Neural progenitor cell (in vitro differentiated cells): ENCODE results near the gene CCM2. TPM values are rescaled to one million over a fixed set of nuclear protein-coding genes. Genes with fewer than 3 reads are reported as not detected.

Experiments
- DNase-seq: peaks from one replicate; pipeline ENCODE4 v3.0.0-alpha.2; 2016; ENCODE audit warnings: low spot score
- H2AFZ ChIP-seq: fragments of 200-600 bp; sonication (generic); replicated peaks from 2 replicates; pipeline ENCODE4 v1.6.1; 2016; ENCODE audit warnings: antibody characterized with exemption
- H3F3A ChIP-seq: fragments of 200-600 bp; sonication (generic); 2 replicates; pipeline ENCODE4 v1.6.1; 2016; ENCODE audit warnings: antibody characterized with exemption, low read depth
- H3K27ac ChIP-seq: fragments of 200-600 bp; sonication (generic); 2 replicates; pipeline ENCODE4 v1.5.1; 2016; ENCODE audit warnings: mild to moderate bottlenecking
- H3K27me3 ChIP-seq: fragments of 200-600 bp; sonication (generic); 2 replicates; pipeline ENCODE4 v1.6.1; 2016; ENCODE audit warnings: mild to moderate bottlenecking, moderate library complexity
- H3K36me3 ChIP-seq: fragments of 200-600 bp; sonication (generic); 2 replicates; pipeline ENCODE4 v1.5.1; 2016
- H3K4me1 ChIP-seq: fragments of 200-600 bp; sonication (generic); 2 replicates; pipeline ENCODE4 v1.6.1; 2016; ENCODE audit warnings: mixed run types
- H3K4me2 ChIP-seq: fragments of 200-600 bp; sonication (generic); 2 replicates; pipeline ENCODE4 v1.6.1; 2016
- H3K4me3 ChIP-seq: fragments of 200-600 bp; sonication (generic); 2 replicates; pipeline ENCODE4 v1.5.1; 2016
- H3K79me2 ChIP-seq: fragments of 200-600 bp; sonication (generic); 2 replicates; pipeline ENCODE4 v1.6.1; 2016; ENCODE audit warnings: low read depth
- H3K9ac ChIP-seq: fragments of 200-600 bp; sonication (generic); 2 replicates; pipeline ENCODE4 v1.6.1; 2016
- H3K9me3 ChIP-seq: fragments of 200-600 bp; sonication (generic); 2 replicates; pipeline ENCODE4 v1.5.1; 2016; ENCODE audit warnings: low read depth
- H4K20me1 ChIP-seq: fragments of 200-600 bp; sonication (generic); 2 replicates; pipeline ENCODE4 v1.6.1; 2016; ENCODE audit warnings: low read depth
- H3K27ac Mint-ChIP-seq: 3 replicates; pipeline ENCODE4 v1.8.0; 2021; ENCODE audit warnings: mixed read lengths
- H3K27me3 Mint-ChIP-seq: 2 replicates; pipeline ENCODE4 v1.8.0; 2022; ENCODE audit warnings: low read depth, mild to moderate bottlenecking, inconsistent platforms, moderate library complexity, mixed read lengths; ENCODE audit not compliant: insufficient read depth
- H3K36me3 Mint-ChIP-seq: 3 replicates; pipeline ENCODE4 v1.8.0; 2021; ENCODE audit warnings: mixed read lengths
- H3K4me1 Mint-ChIP-seq: 3 replicates; pipeline ENCODE4 v1.8.0; 2021; ENCODE audit warnings: mixed read lengths
- H3K4me3 Mint-ChIP-seq: 3 replicates; pipeline ENCODE4 v1.8.0; 2021; ENCODE audit warnings: mild to moderate bottlenecking, moderate library complexity, mixed read lengths
- H3K9me3 Mint-ChIP-seq: 3 replicates; pipeline ENCODE4 v1.8.0; 2020; ENCODE audit warnings: mixed read lengths
- EZH2 ChIP-seq: fragments of 200-600 bp; sonication (generic); IDR thresholded peaks from 2 replicates; pipeline ENCODE4 v1.6.1; 2017; ENCODE audit warnings: antibody characterized with exemption, mild to moderate bottlenecking, moderate library complexity
- EZH2phosphoT487 ChIP-seq: fragments of 200-600 bp; sonication (generic); IDR thresholded peaks from 2 replicates; pipeline ENCODE4 v1.6.1; 2017; ENCODE audit warnings: antibody characterized with exemption
- total RNA-seq: library from RNA; depleted of rRNA; stranded (reverse); fragments of >200 nt; gene quantifications from 2 replicates; pipeline ENCODE4 v1.2.3, GENCODE V29; 2015; ENCODE audit warnings: low replicate concordance
- TF ChIP-seq, protein P1 (sequence below): fragments of 200-600 bp; sonication (generic); IDR thresholded peaks from 2 replicates; pipeline ENCODE4 v1.5.1; 2017; ENCODE audit warnings: antibody characterized with exemption, mild to moderate bottlenecking

Gene CCM2
- total RNA-seq, 1 donor from 2014 or later, result 21.8 TPM

GRCh38 chr7:45099891-45100760 lies 100.1 kb downstream of the CCM2 start:
- Mint-ChIP-seq H3K9me3 (no peaks in the 10 kb centered on the region), H3K4me1 (no peaks in the 10 kb centered on the region)

DNA sequence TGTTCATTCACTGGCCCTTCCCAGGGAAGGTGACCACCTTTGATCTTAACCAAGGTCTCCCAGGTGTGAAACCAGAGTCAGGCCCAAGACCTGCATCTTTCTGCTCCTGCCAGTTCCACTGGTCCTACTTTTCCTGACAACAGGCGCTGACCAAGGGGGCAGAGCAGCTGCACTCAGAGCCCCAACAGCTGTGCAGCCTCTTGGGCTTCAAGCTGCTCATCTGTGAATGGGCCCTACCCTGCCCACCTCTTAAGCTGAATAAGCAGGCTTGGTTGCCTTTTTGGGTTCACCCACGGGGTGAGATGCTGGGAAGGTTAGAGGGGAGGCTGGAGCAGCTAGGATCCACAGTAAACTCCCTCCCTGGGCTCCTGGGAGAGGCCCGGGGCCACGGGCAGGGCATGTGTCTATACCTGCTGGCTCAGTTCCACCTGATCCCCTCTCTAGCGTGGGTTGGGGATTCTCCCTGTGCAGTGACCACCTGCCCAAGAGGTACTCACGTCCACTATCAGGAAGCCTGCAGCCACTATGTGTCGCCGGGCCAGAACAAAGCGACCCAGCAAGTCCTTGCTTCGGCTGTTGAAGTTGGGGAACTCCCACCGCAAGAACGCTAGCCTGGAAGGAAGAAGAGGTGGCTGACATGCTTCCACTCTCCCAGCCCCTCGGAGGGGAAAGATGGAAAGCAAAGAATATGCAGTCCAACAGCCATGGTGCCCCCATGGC lies 100.9 kb downstream of the CCM2 start:
- H3K27me3 Mint-ChIP-seq, result peaks cover 4% of the 10 kb centered on the region
- H3K4me3 Mint-ChIP-seq, result no peak overlapping the region
- no peak overlapping the region for H3K27ac Mint-ChIP-seq
- TF ChIP-seq EZH2 (no peak), EZH2phosphoT487 (no peak)
- TF ChIP-seq, protein P1, sequence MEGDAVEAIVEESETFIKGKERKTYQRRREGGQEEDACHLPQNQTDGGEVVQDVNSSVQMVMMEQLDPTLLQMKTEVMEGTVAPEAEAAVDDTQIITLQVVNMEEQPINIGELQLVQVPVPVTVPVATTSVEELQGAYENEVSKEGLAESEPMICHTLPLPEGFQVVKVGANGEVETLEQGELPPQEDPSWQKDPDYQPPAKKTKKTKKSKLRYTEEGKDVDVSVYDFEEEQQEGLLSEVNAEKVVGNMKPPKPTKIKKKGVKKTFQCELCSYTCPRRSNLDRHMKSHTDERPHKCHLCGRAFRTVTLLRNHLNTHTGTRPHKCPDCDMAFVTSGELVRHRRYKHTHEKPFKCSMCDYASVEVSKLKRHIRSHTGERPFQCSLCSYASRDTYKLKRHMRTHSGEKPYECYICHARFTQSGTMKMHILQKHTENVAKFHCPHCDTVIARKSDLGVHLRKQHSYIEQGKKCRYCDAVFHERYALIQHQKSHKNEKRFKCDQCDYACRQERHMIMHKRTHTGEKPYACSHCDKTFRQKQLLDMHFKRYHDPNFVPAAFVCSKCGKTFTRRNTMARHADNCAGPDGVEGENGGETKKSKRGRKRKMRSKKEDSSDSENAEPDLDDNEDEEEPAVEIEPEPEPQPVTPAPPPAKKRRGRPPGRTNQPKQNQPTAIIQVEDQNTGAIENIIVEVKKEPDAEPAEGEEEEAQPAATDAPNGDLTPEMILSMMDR, result no peak
- H3K4me2 ChIP-seq, result no peak overlapping the region
- H3K9me3 ChIP-seq, result no peaks in the 10 kb centered on the region
- no peak overlapping the region for H3K27ac ChIP-seq
- H3K9ac ChIP-seq, result no peak overlapping the region
- no peak overlapping the region for H2AFZ ChIP-seq
- no peaks in the 10 kb centered on the region for H3K27me3 ChIP-seq
- H3K4me1 ChIP-seq, result no peaks in the 10 kb centered on the region
- peaks cover 8% of the 10 kb centered on the region for H3K36me3 Mint-ChIP-seq
- H3K4me3 ChIP-seq, result no peak overlapping the region
- H4K20me1 ChIP-seq, result peaks cover 3% of the 10 kb centered on the region
- DNase-seq, result no peak
- H3K9me3 Mint-ChIP-seq, result no peaks in the 10 kb centered on the region
- H3K36me3 ChIP-seq, result no peaks in the 10 kb centered on the region
- H3K4me1 Mint-ChIP-seq, result no peaks in the 10 kb centered on the region
- peaks cover 3% of the 10 kb centered on the region for H3F3A ChIP-seq
- no peaks in the 10 kb centered on the region for H3K79me2 ChIP-seq

More at GRCh38 chr7:45099891-45100760, 100.1 kb downstream of the CCM2 start:
- H3K27me3 Mint-ChIP-seq, result peaks cover 4% of the 10 kb centered on the region
- H3K27ac ChIP-seq, result no peak overlapping the region
- H2AFZ ChIP-seq, result no peak overlapping the region
- H4K20me1 ChIP-seq, result no peaks in the 10 kb centered on the region
- H3K27me3 ChIP-seq, result no peaks in the 10 kb centered on the region
- H3K4me3 ChIP-seq, result no peak overlapping the region
- peaks cover 8% of the 10 kb centered on the region for H3K36me3 Mint-ChIP-seq
- no peak overlapping the region for H3K9ac ChIP-seq
- H3F3A ChIP-seq, result peaks cover 3% of the 10 kb centered on the region
- no peak overlapping the region for H3K4me2 ChIP-seq
- no peak for DNase-seq
- H3K36me3 ChIP-seq, result no peaks in the 10 kb centered on the region
- no peaks in the 10 kb centered on the region for H3K4me1 ChIP-seq
- TF ChIP-seq EZH2 (no peak), EZH2phosphoT487 (no peak)
- TF ChIP-seq, protein P1, result no peak
- H3K4me3 Mint-ChIP-seq, result no peak overlapping the region
- H3K27ac Mint-ChIP-seq, result no peak overlapping the region
- H3K9me3 ChIP-seq, result no peaks in the 10 kb centered on the region
- H3K79me2 ChIP-seq, result no peaks in the 10 kb centered on the region

- Mint-ChIP-seq H3K4me3 (no peak overlapping the region), H3K36me3 (peaks cover 8% of the 10 kb centered on the region), H3K27me3 (no peaks in the 10 kb centered on the region), H3K27ac (no peak overlapping the region), H3K4me1 (no peaks in the 10 kb centered on the region), H3K9me3 (no peaks in the 10 kb centered on the region)
- Histone ChIP-seq H3F3A (peaks cover 3% of the 10 kb centered on the region), H3K27ac (no peak overlapping the region), H3K9me3 (no peaks in the 10 kb centered on the region), H3K36me3 (no peaks in the 10 kb centered on the region), H4K20me1 (peaks cover 11% of the 10 kb centered on the region), H3K79me2 (no peaks in the 10 kb centered on the region), H3K4me3 (no peak overlapping the region), H3K27me3 (no peaks in the 10 kb centered on the region), H3K4me2 (no peak overlapping the region), H2AFZ (no peak overlapping the region), H3K4me1 (no peaks in the 10 kb centered on the region), H3K9ac (no peak overlapping the region)
- TF ChIP-seq, protein P1, result no peak
- TF ChIP-seq EZH2 (no peak), EZH2phosphoT487 (no peak)
- no peak for DNase-seq
These were observed 101.7 kb downstream of the CCM2 start for GRCh38 chr7:45101748-45102147.
